ENCODE measurements around the gene POMP.
A peak's percentile ranks its signal among the peaks of the same experiment; 100 is the strongest.

POMP gene

GRCh38 chr13:28697441-28697840 is 38.5 kb downstream of the POMP start:
- no peak for DNase-seq (ENCODE audit: low spot score)

GRCh38 chr13:28699246-28699645 is 40.3 kb downstream of the POMP start:
- no peak for DNase-seq (ENCODE audit: low spot score)

- DNase-seq (ENCODE audit: low spot score) = no peak
These were observed 45.4 kb downstream of the POMP start for GRCh38 chr13:28704282-28704681.

GRCh38 chr13:28704919-28705318 is 46.0 kb downstream of the POMP start:
- DNase-seq (ENCODE audit: low spot score) = no peak

GRCh38 chr13:28705461-28706083 is 46.6 kb downstream of the POMP start:
- DNase-seq (ENCODE audit: low spot score) = peak; percentile 46

GRCh38 chr13:28707629-28708427 is 48.9 kb downstream of the POMP start:
- no peak for DNase-seq (ENCODE audit: low spot score)

GRCh38 chr13:28710161-28710560 is 51.2 kb downstream of the POMP start:
- no peak for DNase-seq (ENCODE audit: low spot score)

- no peak for DNase-seq (ENCODE audit: low spot score)
These were observed 55.7 kb downstream of the POMP start for GRCh38 chr13:28714651-28715050.

GRCh38 chr13:28716511-28716910 is 57.6 kb downstream of the POMP start:
- no peak for DNase-seq (ENCODE audit: low spot score)

GRCh38 chr13:28717170-28717569 is 58.2 kb downstream of the POMP start:
- DNase-seq (ENCODE audit: low spot score) = no peak

GRCh38 chr13:28718196-28718542 is 59.2 kb downstream of the POMP start:
- peak; percentile 46 for DNase-seq (ENCODE audit: low spot score)

- peak; percentile 97 for DNase-seq (ENCODE audit: low spot score)
These were observed 59.8 kb downstream of the POMP start, which contains the start of gene SLC46A3 for GRCh38 chr13:28718543-28719226. SLC46A3 (minus strand) TSS chr13:28718970; CDS start chr13:28717998, 972 bp downstream.

GRCh38 chr13:28719227-28720055 is 60.5 kb downstream of the POMP start:
- peak; percentile 36 for DNase-seq (ENCODE audit: low spot score)

- DNase-seq (ENCODE audit: low spot score) = no peak
These were observed 64.9 kb downstream of the POMP start for GRCh38 chr13:28723806-28724205.

- no peak for DNase-seq (ENCODE audit: low spot score)
These were observed 66.2 kb downstream of the POMP start for GRCh38 chr13:28725046-28725610.
